Measurements from ENCODE around the gene THAP4.
"Not testable (repeated sequence)": the region's sequence is repeated elsewhere in the genome, so short reads cannot be mapped to it uniquely, and the experiment has no call there.

The THAP4 gene

GRCh38 chr2:241577413-241578122 is 59.4 kb downstream of the THAP4 start:
- no peak for DNase-seq

GRCh38 chr2:241576293-241576654 is 60.7 kb downstream of the THAP4 start:
- no peak for DNase-seq

DNA sequence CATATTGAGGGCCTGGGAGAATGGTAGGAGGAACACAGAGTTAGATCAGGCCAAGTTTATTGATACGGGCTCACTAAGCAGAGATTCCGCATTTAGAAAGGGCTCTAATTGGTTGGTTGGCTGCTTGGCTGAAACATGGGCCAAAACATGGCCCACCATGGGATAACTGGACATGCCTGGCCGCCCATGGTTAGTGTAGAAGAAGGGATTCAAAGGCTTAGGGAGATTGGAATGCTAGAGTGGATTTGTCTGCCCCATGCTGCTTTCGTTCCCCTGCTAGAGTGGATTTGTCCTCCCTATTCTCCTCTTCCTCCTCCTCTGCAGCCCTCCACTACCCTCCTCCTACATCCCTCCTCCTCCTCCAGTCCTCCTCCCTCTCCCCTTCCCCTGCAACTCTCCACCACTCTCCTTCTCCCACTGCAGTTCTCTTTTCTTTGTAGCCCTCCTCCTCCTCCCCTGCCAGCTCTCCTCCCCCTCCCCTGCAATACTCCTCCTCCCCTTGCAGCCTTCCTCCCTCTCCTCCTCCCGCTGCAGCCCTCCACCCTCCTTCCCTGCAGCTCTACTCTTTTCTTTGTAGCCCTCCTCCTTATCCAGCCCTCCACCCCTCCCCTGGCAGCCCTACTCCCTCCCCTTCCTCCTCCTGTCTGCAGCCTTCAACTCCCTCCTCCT is 61.2 kb downstream of the THAP4 start:
- no peak for DNase-seq

GRCh38 chr2:241574911-241575623 is 61.9 kb downstream of the THAP4 start:
- DNase-seq: no peak

- DNase-seq: no peak
Measured at GRCh38 chr2:241573741-241574140, 63.2 kb downstream of the THAP4 start.

GRCh38 chr2:241572915-241573651 is 63.9 kb downstream of the THAP4 start:
- DNase-seq: not testable (repeated sequence)

DNA sequence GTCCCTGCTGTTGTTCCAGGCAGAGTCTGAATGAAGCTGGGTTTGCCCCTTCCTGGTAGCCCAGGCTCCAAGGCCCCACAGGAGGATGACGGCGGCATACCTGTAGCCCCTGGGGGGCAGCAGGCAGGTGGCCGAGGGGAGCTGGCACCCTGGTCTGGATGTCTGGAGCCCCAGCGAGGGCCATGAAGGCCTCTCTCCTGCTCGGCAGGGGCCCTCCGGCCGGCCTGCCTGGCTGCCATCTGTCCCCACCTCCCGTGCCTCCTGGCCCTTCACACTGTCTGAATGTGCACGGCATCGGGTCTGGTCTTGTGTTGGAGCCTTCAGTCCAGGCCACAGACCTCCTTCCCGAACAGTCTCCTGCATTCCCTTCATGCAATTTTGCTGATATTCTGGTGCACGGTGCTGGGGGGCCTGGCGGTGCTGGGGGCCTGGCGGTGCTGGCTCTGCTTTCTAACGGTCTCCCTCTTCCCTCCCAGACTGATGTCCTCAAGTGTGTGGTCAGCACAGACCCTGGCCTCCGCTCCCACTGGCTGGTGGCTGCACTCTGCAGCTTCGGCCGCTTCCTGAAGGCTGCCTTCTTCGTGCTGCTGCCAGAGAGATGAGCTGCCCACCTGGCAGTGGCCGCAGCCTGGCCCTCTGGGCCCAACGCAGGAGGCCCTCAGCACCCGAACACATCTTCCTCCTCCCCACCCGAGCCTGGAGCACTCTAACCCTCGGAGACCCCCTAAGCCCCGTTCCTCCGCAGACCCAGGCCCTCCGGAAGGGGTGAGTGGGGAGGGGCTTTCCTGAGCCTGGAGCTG is 64.9 kb downstream of the THAP4 start:
- no peak for DNase-seq

- no peak for DNase-seq
Measured at GRCh38 chr2:241570961-241571581, 65.9 kb downstream of the THAP4 start.

- no peak for DNase-seq
Measured at GRCh38 chr2:241569831-241570281, 67.1 kb downstream of the THAP4 start.

DNA sequence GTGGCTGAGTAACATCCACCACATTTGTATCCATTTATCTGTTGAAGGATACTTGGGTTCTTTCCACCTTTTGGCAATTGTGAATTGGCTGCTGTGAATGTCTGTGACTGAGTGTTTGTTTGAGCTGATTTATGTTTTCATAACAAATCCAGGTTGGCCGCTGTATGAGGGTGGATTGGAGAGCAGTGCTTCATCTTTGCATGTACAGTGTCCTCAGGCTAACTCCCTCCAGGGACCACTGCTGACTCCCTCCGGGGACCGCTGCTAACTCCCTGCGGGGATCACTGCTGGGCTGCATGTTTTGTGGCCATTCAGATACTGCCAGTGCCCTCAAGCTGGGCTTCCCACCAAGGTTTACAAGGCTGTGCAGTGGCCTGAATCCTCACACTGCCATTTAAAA is 68.2 kb downstream of the THAP4 start:
- DNase-seq: no peak

DNA sequence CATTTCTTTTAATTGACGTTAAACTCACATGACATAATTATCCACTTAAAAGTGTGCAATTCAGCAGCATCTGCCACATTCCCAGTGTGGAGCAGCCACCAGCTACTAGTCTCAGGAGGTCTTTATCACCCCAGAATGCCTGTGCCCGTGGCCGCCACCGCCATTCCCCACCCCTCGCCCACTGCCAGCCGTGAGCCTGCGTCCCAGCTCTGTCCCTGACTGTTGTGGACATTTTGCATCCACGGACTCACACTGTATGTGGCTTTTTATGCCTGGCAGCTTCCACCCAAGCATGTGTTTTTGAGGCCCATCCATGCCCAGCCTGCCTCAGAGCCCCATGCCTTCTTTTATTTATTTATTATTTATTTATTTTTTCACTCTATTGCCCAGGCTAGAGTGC is 69.2 kb downstream of the THAP4 start:
- DNase-seq: no peak

DNA sequence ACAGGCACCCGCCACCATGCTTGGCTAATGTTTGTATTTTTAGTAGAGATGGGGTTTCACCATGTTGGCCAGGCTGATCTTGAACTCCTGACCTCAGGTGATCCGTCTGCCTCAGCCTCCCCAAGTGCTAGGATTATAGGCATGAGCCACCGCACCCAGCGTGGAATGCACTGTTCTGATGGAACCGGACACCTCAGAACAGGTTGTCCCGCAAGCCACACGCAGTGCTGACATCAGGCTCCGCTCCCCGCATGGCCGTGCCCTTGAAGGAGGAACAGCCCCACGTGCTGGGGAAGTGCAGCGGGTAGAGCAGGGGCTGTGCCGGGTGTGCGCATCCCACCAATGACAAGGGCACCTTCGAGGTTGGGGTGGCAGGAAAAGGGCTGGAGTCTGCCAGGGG is 69.7 kb downstream of the THAP4 start:
- not testable (repeated sequence) for DNase-seq

DNA sequence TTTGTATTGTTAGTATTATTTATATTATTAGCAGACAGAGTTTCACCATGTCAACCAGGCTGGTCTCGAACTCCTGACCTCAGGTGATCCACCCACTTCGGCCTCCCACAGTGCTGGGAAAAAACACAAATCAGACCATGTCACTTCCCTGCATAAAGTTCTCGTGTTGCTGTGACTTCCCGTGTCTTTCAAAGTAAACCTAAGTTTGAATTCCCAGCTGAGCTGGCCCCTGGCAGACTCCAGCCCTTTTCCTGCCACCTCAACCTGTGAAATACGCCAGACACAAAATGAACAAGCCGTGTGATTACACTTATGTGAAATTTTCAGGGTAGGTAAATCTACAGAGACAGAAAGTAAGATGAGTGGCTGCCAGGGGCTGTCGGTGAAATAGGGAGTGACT is 70.5 kb downstream of the THAP4 start:
- no peak for DNase-seq

GRCh38 chr2:241566021-241566420 is 70.9 kb downstream of the THAP4 start:
- DNase-seq: not testable (repeated sequence)

DNA sequence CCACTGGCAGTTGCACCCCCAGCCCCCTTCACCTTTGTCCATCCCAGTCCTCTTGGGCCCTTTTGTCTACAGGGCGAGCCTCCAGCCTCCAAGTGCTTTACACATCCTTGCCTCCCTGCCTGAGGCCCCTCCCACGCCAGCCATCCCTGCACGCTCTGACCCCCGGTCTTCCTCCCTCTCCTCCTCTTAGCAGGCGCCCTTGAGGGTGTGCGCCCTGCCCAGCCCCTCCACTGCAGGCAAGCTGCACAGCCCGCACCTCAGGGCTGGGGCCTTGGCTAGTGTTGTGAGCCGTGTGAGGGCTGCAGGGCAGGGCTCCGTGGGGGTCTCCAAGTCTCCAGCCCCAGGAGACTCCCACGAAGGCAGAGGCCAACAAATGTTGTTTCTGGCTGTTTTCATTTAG is 71.5 kb downstream of the THAP4 start:
- DNase-seq: no peak

DNA sequence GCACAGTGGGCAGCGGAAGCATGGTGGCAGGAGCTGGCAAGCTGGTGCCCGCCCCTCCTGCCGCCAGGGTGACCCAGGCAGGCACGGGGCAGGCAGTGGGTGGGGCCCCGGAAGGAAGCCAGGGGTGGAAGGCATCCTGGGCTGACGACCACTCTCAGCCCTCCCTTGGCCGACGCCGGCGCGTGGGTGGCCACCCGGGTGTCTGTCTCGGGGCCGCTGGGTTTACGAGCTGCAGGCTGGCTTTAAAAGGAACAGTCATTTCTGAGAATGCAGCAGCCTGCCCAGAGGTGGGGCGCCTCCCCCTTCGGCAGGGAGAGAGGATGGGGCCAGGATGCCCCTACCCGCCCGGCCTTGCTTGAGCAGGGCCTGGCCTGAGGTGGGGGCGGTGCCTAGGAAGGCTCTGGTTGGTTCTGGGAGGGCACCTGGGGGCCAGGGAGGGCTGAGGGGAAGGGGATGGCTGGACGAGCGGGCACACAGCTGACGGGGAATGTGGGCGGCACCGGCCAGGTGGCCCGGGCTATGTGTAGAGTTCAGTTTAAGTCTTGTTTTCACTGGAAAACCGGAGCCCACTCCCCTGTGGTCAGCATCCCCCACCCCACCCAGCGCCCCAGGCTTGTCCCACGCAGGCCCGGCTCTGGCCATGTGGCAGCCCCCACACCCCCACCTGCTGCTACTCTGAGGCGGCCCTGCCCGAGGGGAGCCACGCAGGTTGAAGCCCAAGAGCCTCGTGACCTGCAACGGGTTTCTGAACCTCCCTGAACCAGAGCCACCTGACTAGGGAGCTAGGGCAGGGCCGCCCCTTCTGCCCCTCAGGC is 72.2 kb downstream of the THAP4 start:
- no peak for DNase-seq

GRCh38 chr2:241563981-241564595 is 72.9 kb downstream of the THAP4 start:
- DNase-seq: no peak

DNA sequence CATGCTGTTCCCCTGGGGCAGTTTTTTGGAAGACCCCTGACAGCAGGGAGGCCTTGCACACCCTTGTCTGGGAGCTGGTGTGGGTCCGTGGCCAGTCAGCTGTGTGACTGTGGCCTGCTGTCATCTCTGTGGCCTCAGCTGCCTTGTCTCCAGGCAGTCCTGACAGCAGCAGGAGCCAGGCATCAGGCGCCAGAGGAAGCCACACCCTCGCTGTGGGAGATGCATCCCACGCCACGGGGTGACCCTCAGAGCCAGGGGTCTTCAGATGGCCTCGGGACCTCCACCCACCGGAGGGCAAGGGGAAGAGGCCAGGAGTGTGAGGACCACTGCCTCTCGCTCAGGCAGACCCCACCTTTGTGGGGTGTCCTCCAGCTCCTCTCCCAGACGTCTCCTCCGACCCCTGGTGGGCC is 73.4 kb downstream of the THAP4 start:
- DNase-seq: no peak

GRCh38 chr2:241563031-241563507 is 73.9 kb downstream of the THAP4 start:
- no peak for DNase-seq

DNA sequence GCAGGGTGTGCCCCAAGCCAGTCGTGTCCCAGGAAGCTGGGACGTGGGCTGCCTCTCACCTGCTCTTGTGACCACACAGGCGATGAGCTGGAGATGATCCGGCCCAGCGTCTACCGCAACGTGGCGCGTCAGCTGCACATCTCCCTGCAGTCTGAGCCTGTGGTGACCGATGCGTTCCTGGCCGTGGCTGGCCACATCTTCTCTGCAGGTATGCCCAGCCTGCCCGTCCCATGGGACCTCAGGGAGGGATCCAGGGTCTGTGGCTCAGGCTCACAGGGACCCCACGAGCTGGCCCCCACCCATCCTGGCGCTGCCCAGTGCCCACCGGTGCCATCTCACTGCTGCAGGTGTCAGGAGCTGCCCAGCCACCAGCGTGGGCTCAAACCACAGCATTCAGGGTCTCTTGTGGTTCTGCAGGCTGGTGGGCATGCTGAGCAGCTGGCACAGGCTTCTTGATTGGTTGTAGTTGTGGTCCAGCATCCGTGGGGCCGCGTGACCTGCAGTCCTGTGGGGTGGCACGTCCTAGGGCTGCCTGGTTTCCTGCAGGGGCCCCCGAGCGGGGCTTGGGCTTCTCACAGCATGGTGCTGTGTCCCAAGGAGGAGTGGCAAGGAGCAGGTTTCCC is 74.6 kb downstream of the THAP4 start:
- no peak for DNase-seq

All from RPMI8226 (cell line).